GM18507 (cell line): ENCODE results near the gene SYNGR4.

Experiments used
- DNase-seq: peaks from one replicate; pipeline ENCODE4 v3.0.0; 2011; ENCODE audit warnings: low read depth; ENCODE audit not compliant: insufficient read length; ENCODE audit errors: extremely low spot score
- FAIRE-seq: peaks from 2 replicates; lab custom pipeline; 2011; peaks lifted over from hg19 to GRCh38; lab: Jason Lieb, UNC

The SYNGR4 gene

DNA sequence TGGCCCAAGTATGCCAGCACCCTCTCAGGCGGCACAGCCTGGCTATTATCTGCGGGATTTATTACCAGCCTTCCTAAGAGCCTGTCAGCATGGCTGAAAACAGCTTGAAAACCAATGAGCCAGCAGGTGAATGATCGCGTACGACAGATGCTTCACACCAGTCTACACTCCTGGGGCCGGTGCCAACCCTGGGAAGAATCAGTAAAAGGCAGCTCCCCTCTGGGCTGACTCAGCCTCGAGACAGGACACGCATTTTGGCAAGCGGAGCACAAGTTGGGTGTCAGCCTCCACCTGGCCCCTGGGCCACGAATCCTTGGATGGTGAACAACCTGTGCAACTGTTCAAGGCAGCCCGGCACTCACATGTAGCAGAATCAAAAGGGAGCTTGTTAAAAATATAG, 23.2 kb upstream of the SYNGR4 start:
- FAIRE-seq (no peak), DNase-seq (no peak)

DNA sequence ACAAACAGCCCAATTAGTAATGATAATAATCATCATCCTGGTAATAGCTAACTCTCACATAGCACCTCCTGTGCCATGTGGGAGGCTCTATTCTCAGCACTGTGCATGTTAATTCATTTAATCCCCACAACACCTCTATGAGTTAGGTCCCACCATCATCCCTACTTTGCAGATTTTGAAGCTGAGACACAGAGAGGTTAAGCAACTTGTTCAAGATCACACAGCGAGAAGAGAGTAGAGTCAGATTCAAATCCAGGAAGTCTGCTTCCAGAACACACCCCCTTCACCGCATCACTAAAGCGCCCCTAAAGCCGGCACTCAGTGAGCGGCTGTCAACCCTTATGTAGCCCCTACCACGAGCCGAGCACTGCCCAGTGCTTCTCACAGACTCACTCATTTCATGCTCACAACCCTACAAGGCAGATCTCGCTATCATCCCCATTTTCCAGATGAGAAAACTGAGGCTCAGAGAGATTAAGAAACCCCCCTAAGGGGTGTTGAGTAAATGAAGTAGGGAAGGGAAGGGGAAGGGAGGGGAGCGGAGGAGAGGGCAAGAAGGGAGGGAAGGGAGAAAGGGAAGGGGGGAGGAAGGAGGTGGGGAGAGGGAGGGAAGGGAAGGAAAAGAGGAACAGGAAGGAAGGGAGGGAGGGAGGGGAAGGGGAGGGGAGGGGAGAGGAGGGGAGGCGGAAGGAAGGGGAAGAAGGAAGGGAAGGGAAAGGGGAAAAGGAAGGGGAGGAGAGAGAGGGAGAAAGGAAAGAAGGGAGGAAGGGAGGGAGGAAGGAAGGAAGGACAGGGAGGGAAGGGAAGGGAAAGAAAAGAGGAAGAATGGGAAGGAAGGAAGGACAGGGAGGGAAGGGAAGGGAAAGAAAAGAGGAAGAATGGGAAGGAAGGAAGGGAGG, 22.4 kb upstream of the SYNGR4 start:
- DNase-seq (no peak), FAIRE-seq (no peak)

DNA sequence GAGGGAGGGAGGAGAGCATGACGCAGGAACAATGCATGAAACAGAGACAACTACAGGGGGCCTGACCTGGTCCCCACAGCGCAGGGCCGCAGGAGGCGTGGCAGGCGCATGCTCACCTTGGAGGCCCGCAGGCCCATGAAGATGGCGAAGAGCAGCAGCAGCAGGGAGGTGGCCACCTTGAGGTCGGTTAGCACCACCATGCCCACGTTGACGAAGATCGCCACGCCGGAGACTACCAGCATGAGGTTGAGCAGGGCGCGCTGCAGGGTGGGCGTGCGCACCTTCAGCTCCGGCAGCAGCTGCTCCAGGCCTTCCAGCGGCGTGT, 21.8 kb upstream of the SYNGR4 start:
- FAIRE-seq: no peak

DNA sequence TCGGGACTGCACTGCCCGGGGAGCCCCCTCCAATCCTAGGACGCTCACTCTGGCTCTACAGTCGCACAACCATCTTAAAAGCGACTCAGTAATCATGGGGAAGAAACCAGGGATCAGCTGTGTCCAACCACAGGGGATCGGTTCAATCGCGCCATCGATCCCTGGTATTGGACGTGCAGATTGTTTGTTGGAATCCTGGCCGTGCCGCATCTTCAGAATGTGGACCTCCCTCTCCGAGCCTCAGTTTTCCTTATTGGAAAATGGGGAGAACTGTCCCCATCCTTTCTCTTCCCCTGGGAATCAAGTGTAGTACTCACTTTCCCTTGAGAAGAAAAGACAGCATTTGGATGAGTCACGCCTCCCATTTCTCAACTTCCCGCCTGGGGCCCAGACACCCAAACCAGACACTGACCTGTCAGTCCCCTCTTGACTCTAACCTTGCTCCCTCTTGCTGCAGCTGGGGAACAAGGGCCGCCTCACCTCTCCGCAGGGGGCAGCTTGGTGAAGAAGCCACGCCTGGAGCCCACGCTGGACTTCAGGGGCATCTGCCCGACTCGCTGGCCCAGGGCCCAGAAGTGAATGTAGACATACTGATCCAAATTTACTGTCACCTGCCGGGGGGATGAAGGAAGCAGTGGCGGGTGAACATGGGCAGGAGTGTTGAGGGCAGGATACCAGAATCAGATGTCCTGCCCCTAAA, 21.2 kb upstream of the SYNGR4 start:
- DNase-seq (no peak), FAIRE-seq (no peak)

More for the DNA sequence above, 21.8 kb upstream of the SYNGR4 start:
- DNase-seq: no peak

DNA sequence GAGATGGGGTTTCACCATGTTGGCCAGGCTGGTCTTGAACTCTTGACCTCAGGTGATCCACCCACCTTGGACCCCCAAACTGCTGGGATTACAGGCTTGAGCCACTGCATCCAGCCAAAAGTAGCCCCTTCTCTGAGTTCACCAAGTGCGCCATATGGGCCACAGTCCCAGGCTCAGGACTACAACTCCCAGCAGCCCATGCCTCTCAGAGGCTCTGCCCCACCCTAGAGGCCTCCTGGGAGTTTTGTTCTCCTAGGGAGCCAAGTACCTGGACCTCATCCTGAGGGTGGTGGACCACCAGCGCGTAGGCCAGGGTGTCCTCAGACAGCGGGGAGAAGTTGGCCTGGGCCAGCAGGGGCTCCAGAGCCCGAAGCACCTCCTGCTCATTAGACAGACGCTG, 19.3 kb upstream of the SYNGR4 start:
- DNase-seq (no peak), FAIRE-seq (no peak)

DNA sequence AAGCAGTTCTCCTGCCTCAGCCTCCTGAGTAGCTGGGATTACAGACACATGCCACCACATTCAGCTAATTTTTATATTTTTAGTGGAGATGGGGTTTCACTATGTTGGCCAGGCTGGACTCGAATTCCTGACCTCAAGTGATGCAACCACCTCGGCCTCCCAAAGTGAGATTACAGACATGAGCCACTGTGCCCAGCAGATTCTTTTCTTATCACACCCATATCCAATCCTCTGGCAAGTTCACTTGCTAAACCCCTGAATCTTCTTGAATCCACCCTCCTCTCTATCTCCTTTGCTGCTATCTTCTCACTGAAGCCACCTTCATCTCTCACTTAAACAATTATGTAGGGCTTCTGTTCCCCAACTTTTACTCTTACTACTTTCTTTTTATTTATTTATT, 18.0 kb upstream of the SYNGR4 start:
- DNase-seq: no peak
- no peak for FAIRE-seq

DNA sequence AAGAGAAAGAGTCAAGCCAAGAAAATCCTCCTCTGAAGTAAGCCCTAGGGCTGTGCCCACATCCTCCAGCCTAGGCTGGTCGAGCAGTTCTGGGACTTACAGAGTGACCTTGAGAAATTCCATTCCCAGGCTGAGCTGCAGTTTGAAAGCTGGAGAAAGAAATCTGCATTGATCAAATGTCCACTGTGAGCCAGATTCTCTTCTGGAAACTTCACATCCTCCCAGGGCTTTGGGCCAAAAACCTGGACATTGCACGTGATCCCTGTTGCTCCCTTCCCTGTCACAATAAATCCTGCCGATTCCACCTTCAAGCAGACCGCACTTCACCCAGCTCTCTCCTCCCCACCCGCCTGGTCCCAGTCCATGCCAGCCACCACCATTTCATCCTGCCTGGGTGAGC, 16.1 kb upstream of the SYNGR4 start:
- no peak for DNase-seq

DNA sequence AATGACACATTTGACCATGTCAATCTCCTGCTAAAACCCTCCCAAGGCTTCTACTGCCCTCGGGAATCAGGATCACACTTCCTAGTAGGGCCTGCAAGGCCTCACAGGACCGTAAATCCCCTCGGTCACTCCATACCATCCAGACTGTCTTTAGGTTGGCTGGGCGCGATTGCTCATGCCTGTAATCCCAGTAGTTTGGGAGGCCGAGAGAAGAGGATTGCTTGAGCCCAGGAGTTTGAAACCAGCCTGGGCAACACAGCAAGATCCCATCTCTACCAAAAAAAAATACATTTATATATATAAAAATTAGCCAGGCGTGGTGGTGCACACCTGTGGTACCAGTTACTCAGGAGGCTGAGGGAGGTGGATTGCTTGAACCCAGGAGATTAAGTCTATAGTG, 15.4 kb upstream of the SYNGR4 start:
- no peak for DNase-seq
- no peak for FAIRE-seq

More for the DNA sequence above, 16.1 kb upstream of the SYNGR4 start:
- no peak for FAIRE-seq

DNA sequence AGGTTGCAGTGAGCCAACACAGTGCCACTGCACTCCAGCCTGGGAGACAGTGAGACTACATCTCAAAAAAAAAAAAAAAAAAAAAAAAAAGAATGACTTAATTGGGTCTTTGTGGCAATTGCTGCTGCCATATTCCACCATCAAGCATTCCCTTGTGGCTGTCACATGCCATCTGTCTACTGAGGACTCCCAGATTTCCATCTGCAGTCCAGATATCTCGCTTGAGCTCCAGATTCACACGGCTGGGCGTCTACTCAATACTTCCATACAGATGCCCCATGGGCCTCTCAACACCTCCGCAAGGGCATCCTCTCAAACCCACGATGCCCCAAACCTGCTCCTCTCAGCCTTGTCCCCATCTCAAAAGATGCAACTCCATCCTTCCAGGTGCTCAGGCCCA, 13.3 kb upstream of the SYNGR4 start:
- FAIRE-seq (no peak), DNase-seq (no peak)

DNA sequence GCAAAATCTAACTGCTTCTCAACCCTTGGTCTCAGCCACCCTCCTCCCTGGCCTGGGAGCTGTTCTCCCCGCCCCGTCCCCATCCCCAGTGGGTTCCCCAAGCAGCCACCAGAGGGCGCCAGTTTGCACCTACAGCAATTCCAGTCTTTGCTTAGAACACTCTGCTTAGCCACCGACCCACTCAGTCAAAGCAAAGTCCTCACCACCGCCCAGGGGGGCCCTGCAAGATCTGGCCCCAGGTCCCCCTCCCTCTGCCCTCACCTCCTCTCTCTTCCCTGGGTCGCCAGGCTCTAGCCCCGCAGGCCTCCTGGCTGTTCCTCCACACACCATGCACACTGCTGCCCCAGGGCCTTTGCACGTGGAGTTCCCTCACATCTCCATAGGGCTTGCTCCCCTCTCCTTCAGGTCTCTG, 12.8 kb upstream of the SYNGR4 start:
- FAIRE-seq (peak; percentile 64), DNase-seq (peak; percentile 57)

DNA sequence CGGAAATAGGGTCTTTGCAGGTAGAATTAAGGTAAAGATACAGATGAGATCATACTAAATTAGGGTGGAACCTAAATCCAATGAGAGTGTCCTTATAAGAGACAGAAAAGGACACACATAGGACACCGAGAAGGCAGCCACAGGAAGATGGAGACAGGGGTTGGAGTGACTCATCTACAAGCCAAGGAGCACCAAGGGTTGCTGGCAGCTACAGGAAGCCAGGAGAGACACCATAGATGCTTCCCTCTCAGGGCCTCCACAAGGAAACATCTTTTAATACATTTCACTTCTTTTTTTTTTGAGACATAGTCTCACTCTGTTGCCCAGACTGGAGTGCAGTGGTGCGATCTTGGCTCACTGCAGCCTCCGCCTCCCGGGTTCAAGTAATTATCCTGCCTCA, 10.5 kb upstream of the SYNGR4 start:
- DNase-seq (no peak), FAIRE-seq (no peak)

DNA sequence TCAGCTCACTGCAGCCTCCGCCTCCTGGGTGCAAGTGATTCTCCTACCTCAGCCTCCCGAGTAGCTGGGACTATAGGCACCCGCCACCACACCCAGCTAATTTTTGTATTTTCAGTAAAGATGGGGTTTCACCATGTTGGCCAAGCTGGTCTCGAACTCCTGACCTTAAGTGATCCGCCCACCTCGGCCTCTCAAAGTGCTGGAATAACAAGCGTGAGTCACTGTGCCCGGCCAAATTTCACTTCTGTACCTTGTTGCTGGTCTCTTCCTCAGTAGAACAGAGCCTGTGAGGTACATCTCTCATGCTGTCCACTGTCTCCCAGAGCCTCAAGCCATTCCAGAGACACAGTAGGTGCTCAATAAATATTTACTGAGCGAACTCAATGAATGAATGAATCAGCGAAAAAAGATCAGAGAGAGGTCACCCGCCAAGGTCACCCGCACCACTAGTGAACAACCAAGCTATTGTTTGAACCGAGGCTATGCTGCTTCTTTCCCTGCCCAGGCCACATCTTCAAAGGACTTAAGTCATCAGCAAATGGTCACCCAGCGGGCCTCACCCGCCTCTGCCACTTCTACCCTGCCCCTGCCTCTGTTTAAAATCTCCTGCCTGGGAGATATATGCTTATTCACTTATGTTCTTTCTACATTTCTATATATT, 9.7 kb upstream of the SYNGR4 start:
- no peak for FAIRE-seq
- no peak for DNase-seq

DNA sequence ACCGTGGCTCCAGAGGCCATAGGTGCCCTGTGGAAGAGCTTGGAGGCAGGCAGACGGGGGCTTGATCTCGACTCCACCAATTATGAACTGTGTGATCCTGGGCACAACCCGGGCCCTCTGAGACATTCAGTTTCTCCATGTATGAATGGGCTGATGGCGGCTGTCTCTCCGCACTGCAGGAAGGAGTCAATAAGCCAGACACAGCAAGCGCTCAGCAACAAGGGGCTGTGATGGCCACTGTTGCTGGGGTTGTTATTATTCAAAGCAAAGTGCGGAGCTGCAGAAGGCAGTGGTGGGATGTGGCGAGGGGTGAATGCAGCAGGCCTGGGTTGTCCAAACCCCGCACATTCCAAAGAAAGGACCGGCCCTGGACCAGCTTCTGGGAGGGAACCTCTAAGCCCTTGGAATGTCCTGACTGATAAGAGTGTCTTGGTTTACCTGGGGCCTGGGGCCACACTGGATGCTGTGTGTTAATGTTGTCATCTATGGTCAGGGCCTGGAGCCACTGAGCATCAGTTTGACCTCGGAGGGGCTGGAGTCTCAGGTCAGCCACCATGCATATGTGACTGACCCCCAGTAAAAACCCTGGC, 8.7 kb upstream of the SYNGR4 start:
- DNase-seq (no peak), FAIRE-seq (no peak)

DNA sequence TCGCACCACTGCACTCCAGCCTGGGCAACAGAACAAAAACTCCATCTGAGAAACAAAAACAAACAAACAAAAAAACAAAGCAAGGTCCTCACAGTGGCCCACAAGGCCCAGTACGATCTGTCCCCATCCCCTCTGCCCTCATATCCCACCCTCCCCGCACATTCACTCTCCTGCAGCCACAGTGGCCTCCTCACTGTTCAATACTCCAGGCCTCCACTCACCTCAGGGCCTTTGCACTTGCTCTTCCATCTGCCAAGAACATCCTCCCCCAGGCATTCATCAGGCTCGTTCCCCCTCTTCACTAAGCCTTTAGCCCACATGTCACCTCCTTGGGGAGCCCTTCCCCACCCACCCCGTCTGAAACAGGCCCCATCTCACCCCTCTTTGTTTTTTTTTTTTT, 5.0 kb upstream of the SYNGR4 start:
- FAIRE-seq: no peak

DNA sequence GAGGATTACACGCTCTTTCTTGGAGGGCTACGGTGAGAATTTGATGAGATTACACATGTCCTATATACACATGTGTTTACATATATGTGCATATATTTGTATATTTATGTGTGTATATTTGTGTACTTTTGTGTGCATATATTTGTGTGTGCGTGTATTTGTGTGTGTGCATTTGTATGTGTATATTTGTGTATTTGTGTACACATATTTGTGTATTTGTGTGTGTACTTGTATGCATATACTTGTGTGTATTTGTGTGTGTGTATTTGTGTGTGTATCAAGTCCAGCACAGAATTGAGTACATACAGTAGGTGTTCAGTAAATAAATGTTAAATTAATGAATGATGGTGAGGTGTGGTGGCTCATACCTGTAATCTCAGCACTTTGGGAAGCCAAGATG, 2.3 kb upstream of the SYNGR4 start:
- DNase-seq: no peak
- FAIRE-seq: no peak

More for the DNA sequence above, 5.0 kb upstream of the SYNGR4 start:
- no peak for DNase-seq

DNA sequence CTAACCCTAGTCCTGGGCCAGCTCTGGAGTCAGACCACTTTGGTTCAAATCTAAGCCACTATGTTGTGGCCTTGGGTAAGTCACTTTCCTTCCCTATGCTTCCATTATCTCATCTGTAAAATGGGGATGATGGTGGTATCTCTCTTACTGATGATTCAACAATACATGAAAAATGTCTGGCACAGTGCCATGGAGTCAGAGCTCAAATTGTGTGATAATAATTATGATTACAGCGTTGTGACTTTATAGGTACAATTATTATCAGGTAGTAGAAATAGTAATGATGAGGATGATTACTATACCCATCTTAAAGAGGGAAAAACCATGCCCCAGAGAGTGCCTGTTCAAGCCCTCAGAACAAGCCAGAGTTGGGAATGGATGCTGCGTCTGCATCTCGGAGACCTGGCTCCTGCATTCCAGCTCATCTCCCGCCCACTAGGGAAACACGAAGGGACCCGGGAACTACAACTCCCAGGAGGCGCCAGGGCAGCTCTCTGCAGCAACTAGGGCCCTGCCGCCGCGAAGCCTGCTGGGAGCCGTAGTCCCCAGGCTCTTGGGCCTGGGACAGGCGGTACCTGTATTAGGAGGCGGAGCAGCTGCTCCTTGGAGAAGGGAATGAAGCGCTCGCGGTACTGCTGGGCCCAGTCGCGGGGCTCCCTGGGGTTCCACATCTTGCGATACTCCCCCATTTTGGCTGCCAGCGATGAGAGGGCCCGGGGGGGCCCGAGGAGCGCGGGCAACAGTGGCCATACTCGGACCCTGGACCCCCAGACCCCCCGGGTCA, 1.3 kb upstream of the SYNGR4 start:
- DNase-seq (peak; percentile 79), FAIRE-seq (peak; percentile 97)

DNA sequence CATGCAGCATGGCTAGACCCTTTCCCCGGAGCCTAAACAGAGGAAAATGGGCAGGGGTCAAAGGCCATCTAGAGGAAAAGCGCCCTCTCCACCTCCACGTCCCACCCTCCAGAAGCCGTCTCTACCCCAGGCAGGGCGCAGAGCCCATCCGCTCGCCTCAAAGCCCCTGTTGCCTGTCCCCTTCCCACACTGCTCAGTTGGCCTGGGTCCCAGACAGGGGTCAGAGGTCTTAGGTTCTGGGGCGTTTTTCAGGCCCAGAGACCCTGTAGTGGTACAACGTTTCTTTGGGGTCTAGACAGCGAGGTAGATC, 712 bp upstream of the SYNGR4 start:
- DNase-seq: no peak
- no peak for FAIRE-seq

DNA sequence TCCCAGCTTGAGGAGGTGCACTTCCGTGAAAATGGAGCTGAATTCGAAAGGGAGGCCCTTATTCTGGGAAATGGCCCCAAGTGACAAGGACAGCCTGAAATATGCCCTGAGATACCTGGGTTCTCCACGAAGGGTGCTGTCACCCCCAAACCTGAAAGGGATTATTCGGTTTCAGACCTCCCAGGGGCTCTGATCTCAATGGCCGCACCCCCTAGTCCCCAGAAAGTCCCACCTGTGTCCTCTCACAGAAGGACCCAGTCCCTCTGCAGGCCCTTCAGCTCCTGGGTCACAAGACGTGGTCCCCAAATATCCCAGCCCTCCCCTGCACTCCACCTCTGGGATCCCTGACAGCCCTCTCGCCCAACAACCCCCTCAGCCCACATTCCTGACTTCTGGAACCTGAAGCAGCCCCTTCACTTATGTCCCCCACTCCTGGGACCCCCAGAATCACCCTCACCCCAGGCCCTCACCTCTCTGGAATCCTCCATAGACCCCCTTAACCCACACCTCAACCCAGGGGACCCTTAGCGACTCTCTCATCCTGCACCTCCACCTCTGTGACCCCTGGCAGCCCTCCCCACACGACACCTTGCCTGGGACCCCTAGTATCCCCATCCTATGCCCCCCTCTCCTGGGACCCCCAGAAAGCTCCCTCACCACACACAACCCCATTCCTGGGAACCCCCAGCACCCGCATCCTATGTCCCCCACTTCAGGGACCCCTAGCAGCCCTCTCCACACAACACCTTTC, 606 bp downstream of the SYNGR4 start:
- DNase-seq (no peak), FAIRE-seq (no peak)

DNA sequence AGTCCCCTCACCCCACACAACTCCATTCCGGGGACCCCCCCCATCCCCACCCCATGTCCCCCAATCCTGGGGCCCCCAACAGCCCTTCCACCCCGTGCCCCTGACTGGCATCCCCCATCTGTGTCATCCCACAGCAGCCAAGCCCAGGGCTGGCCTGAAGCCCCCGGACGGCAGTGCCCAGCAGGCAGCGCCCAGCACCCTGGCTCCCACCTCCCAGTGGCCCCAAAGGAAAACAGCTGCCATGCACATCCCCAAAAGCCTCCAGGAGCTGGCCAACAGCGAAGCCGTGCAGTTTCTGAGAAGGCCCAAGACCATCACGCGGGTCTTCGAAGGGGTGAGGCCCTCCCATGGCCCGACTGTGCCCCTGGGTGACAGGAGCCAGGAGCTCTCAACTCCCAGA, 1.4 kb downstream of the SYNGR4 start:
- FAIRE-seq: no peak
- no peak for DNase-seq
